Umbilical cord (tissue), 2 donors: ENCODE data around the gene FRAT2. TPM values are rescaled to one million over a fixed set of nuclear protein-coding genes. Genes with fewer than 3 reads are reported as not detected.
A peak's percentile ranks its signal among the peaks of the same experiment; 100 is the strongest.

ENCODE experiments used
- DNase-seq: peaks from one replicate; pipeline ENCODE4 v3.0.0-alpha.2; 2015; ENCODE audit warnings: low spot score
- total RNA-seq: library from RNA; depleted of rRNA; stranded (reverse); fragments of >200 nt; gene quantifications from one replicate; pipeline ENCODE4 v1.2.3, GENCODE V29; 2014; ENCODE audit warnings: low replicate concordance; ENCODE audit not compliant: insufficient read depth

The FRAT2 gene
- total RNA-seq, 1 donor from 2014 or later, result 5.1 TPM

DNA sequence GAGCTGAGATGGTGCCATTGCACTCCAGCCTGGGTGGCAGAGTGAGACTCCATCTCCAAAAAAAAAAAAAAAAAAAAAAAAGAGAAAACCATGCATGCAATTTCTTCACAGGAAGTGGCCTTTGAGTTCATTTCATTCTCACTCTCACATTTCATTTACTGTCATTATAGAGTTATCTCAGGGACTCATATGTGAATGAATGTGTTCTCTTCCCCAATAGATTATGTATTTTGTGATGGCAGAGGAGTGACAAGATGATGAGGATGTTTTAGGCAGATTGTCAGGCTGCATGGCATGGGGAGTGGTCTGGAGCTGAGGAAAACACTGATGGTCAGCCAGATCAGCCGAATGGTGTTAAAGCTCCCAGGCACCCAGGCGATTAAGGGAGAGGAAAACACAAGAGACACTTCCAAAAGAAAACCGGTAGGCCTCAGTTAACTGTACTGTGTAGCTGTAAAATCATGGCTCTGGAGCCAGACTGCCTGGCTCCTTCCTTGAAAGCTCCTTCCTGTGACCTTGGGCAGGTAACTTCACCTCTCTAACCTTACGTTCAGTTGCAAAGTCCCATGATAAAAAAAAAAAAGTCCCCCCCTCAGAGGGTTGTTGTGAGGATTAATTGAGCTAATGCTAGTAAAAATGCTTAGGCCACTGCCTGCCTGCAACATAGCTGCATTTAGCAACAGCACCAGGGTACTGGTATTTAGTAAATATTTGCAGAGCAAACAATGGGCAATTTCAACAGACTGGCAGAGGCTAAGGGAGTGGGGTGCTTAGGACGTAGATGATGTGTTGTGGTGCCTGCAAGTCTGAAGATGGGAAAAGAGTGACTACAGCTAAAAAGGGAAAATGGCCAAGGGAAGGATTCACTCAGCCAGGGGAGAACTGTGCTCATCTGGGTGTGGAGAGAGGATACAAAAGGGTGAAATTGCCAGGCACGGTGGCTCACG lies 6.9 kb downstream of the FRAT2 start:
- no peak for DNase-seq

GRCh38 chr10:97325754-97326153 lies 8.8 kb downstream of the FRAT2 start:
- DNase-seq, result no peak

DNA sequence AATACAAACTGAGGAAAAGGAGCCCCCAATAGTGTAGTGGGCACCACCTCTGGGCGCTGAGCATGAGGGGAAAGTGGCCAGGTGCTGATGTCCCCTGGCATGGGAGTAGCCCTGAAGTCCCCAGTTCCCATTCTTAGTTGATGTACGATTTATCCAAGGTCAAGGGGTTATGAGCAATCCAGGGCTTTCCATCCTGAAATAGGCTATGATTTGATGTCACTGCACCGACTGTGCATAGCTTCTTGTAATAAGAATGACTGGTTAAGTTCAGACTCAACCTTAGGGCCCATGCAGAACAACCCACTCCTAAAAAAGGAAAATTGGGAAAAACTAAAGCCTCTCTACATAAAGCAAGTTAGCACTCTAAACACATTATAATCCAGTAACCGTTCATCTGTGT lies 11.0 kb downstream of the FRAT2 start:
- no peak for DNase-seq

GRCh38 chr10:97321804-97322190 lies 12.7 kb downstream of the FRAT2 start:
- DNase-seq, result no peak

DNA sequence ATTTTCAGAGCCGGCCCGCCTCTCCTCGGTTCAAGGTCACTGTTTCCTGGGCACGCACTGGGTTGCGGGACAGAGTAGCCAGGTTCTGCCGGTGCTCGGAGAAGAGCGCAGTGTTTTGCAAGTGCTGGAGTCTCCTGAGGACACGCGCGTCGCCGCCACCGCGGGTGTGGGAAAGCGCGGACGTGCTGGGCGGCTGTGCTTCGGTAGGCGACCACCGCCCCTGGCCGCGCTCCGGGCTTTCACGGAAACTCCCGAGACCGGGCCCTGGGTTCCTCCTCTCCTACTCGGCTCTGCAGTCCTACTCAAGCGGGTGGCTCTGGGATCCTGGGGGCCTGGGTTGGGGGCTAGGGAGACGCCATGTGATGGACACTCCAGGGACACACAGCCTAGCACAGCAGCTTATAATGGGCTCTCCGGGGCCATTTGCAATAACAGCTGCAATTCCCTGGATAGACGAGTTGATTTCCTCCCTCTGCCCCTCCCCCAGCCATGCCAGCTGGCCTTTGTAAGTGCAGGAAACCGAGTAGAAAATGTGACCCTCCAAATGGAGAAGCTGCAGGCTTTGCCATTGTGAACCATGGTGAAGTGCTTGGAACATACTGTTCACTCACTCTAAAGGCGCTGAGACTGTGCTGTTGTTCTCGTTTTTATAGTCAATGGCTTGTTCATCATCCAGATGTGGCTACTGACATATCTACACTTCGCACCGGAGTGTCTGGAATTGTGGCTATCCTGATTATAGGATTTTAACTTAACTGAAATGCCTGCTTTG lies 13.3 kb downstream of the FRAT2 start:
- DNase-seq, result peak; percentile 31

- no peak for DNase-seq
Measured at GRCh38 chr10:97320480-97321031, 14.0 kb downstream of the FRAT2 start.

DNA sequence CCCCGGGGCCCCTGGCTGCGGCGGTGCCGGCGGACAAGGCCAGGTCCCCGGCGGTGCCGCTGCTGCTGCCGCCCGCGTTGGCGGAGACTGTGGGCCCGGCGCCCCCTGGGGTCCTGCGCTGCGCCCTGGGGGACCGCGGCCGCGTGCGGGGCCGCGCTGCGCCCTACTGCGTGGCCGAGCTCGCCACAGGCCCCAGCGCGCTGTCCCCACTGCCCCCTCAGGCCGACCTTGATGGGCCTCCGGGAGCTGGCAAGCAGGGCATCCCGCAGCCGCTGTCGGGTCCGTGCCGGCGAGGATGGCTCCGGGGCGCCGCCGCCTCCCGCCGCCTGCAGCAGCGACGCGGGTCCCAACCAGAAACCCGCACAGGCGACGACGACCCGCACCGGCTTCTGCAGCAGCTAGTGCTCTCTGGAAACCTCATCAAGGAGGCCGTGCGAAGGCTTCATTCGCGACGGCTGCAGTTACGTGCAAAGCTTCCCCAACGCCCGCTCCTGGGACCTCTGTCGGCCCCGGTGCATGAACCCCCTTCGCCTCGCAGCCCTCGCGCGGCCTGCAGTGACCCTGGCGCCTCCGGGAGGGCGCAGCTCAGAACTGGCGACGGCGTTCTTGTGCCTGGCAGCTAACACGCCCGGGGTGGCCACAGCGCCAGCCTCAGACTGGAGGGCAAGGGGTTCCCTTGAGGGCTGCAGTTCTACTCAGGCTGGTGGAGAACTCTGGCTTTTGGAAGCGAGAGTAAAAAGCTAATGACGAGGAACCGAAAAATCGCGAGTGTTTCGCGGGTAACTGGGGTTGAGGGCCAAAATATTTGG lies 14.7 kb downstream of the FRAT2 start:
- DNase-seq, result peak; percentile 17

DNA sequence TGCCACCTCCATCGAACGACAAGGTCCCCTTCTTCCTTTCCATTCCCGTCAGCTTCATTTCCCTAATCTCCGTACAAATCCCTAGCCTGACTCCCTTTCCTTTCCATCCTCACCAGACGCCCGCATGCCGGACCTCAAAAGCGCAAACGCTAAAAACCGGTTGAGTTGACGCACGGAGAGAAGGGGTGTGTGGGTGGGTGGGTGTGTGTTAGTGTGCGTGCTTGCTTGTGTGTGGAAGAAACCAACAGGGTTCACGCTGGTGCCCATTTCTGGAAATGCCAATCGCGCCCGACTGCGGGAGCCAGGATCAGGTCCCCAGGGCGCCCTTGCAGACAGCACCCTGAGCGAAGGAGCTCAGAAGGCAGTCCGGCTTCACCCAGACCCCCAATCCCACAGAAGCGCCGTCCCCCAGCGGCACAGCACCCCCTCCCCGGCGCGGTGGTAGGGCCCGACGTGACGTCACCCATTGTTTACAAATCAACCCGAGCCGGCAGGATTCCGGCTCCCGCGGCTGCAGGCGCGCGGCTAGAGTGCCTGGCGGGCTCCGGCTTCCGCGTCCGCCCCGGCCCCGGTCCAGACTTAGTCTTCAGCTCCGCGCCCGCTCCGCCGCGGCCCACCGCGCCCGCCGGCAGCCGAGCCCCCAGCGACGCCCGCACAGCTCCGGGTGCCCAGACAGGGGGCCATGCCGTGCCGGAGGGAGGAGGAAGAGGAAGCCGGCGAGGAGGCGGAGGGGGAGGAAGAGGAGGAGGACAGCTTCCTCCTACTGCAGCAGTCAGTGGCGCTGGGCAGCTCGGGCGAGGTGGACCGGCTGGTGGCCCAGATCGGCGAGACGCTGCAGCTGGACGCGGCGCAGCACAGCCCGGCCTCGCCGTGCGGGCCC lies 15.5 kb downstream of the FRAT2 start, which contains the start of gene FRAT1:
Gene FRAT1 (plus strand): TSS at position 500 of the 880 bp plus-strand sequence. CDS start 183 bp downstream, at position 683.
- peak; percentile 88 for DNase-seq

DNA sequence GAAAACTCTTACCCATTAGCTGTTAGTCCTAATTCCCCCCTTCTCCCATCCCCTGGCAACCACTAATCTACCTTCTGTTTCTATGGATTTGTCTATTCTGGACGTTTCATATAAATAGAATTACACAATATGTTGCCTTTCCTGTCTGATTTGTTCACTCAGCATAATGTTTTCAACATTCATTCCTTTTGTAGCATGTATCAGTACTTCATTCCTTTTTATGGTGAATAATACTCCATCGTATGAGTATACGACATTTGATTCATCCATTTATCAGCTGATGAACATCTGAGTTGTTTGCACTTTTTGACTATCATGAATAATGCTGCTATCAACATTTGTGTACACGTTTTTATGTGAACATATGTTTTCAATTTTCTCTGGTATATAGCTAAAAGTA lies 19.9 kb downstream of the FRAT2 start:
- DNase-seq, result no peak

DNA sequence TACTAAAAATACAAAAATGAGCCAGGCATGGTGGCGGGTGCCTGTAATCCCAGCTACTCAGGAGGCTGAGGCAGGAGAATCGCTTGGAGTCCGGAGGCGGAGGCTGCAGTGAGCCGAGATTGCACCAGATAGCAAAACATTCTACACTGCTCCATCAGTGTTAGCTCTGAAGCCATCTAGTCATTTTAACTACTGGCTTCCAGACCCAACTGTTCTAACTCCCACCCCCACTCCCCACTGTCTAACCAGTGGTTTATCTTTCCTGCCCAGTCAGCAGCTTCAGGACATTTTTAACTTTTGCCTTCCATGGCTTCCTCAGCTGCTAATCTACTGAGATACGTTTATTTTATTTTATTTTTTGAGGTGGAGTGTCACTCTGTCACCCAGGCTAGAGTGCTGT lies 21.6 kb downstream of the FRAT2 start:
- no peak for DNase-seq

DNA sequence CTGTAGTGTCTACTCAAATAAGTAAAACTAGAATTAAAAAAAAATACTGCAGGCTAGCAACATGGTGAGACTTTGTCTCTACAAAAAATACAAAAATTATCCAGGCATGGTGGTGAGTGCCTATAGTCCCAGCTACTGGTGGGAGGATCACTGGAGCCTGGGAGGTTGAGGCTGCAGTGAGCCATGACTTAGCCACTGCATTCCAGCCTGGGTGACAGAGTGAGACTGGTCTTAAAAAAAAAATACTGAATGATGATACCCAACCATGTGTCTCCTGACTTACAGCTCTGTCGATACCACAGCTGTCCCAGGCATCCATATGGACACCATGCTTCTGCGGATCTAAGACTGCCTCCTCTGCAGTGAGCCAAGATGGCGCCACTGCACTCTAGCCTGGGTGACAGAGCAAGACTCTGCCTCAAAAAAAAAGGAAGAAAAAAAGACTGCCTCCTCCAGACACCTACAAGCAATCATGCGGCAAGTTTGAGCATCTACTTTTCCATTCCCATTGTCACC lies 23.4 kb downstream of the FRAT2 start:
- DNase-seq, result no peak

- no peak for DNase-seq
Measured at GRCh38 chr10:97307866-97308780, 26.4 kb downstream of the FRAT2 start.

DNA sequence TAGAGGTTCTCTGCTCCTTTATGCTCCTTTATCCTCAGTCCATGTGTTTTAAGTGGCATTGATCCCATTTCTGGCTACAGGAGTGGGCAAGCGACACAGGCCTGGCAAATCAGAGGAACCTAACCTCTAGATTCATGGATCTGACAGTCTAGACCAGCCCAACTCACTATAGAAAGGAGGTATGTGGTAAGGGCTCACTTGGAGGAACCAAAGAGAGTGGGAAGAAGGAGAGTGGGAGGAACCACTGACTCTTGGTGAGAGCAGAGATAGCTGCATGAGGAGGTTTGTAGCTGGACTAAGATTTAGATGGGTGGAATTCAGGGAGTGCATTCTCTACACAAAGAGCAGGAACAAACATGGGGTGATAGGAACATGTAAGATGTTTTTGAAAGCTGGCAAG lies 27.1 kb downstream of the FRAT2 start:
- no peak for DNase-seq

- DNase-seq, result no peak
Measured at GRCh38 chr10:97302088-97302791, 32.3 kb downstream of the FRAT2 start.

DNA sequence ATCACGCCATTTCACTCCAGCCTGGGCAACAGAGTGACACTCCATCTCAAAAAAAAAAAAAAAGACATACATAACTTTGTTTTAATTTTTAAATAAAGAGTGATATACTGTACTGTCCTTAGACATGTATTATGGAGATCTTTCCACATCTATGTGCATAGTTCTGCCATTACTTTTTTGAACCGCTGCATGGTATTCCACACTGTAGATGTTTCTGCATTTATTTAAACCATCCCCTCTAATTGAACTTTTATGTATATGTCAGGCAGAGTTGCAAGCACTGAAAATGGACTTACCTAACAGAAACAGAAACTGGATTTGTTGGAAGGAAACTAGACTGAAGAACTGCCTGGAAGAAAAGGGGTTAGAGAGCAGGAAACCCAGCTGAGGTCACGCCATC lies 33.5 kb downstream of the FRAT2 start:
- DNase-seq, result no peak

- no peak for DNase-seq
Measured at GRCh38 chr10:97298223-97298571, 36.3 kb downstream of the FRAT2 start.

DNA sequence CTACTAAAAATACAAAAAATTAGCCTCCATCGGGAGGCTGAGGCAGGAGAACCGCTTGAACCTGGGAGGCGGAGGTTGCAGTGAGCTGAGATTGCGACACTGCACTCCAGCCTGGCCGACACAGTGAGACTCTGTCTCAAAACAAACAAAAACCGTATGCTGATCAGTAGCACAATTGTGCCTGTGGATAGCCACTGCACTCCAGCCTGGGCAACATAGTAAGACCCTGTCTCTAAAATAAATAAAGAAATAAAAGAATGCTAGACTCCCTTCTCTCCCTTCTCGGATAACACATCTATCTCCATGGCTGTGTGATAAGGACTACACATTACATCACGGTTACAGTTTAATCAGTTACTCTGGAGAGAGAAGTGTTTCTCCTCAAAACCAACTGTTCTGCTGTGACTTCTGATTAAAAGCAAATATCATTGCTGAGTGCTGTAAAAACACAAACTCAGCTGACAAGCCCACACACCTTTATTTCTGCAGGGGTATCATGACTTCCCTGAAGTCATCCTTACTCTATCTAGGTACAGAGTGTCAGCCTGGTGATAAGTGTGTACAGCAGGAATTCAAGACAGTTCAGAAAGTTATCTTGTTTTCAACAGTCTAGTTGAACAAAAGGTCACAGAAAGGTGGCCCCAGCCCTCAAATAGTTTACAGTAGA lies 36.8 kb downstream of the FRAT2 start:
- DNase-seq, result peak; percentile 38

DNA sequence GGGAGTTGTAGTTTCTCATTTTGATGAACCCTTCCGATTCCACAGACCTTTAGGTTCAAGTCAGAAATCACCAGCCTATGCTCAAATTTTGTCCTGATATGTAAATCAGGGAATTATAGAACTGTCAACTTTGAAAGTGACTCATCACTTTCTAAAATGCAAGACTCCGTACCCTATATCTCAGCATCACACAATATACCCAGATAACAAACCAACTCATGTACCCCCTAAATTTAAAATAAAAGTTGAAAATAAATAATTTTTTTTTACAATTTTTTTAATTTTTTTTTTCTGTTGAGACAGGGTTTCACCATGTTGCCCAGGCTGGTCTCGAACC lies 41.7 kb downstream of the FRAT2 start:
- no peak for DNase-seq
